ENCODE measurements around the gene STATH.

Gene STATH

GRCh38 chr4:69995526-69996016 lies at the start of gene STATH:
Gene STATH, plus strand, starts transcription at chr4:69995966. Its CDS starts 2,472 bp downstream, at chr4:69998438.
- TF ChIP-seq GATA3 (IDR thresholded peaks at IDR 0.05; ENCODE audit: low read depth, low read length) (no peak), GATA2 (IDR thresholded peaks at IDR 0.05; ENCODE audit: low read depth, low read length) (no peak)

DNA sequence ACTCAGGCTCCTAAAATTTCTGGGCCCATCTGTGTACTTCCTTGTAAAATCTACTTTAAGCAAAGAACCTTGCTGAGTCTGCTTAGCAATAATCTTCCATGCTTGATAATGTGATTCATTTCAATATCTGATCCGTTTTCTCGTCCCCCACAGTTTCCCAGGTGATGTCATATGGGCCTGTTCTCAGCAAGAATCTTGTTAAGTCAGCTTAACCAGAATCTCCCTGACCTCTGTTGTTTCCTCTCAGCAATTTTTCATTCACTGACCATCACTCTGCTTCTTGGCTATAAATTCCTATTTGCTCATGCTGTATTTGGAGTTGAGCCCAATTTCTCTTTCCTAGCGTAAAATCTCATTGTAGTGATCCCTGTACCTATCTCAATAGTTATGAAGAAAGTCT lies 44.2 kb upstream of the STATH start:
- no peak for TF ChIP-seq GATA2 (IDR thresholded peaks at IDR 0.05; ENCODE audit: low read depth, low read length)
- TF ChIP-seq GATA3 (IDR thresholded peaks at IDR 0.05; ENCODE audit: low read depth, low read length): no peak

GRCh38 chr4:69957209-69957608 lies 38.6 kb upstream of the STATH start:
- no peak for TF ChIP-seq GATA3 (IDR thresholded peaks at IDR 0.05; ENCODE audit: low read depth, low read length)
- no peak for TF ChIP-seq GATA2 (IDR thresholded peaks at IDR 0.05; ENCODE audit: low read depth, low read length)

- TF ChIP-seq GATA2 (IDR thresholded peaks at IDR 0.05; ENCODE audit: low read depth, low read length) (no peak), GATA3 (IDR thresholded peaks at IDR 0.05; ENCODE audit: low read depth, low read length) (no peak)
Observed at GRCh38 chr4:69965628-69966027, 30.1 kb upstream of the STATH start, which contains the start of gene CSN2. Gene CSN2, minus strand, starts transcription at chr4:69965728. Its CDS starts 4,733 bp downstream, at chr4:69960995.

DNA sequence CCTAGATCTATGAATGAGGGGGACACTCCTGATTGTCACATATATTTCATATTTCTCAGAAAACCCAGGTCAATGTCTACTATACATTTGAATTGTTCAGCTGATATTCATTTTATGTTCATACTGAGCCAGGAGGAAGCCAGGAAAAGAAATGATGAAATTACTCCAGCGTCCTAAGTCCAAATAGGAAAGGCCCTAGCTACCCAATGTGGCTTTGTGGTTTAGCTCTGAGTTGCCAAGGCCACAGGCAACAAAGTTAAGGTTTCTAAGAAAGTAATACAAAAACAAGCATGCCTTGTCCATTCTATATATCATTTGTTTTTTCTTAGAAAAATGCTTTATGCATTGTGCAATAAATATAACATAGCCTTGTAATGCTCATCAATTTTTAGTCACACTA lies 25.7 kb upstream of the STATH start:
- TF ChIP-seq GATA2 (IDR thresholded peaks at IDR 0.05; ENCODE audit: low read depth, low read length): no peak
- TF ChIP-seq GATA3 (IDR thresholded peaks at IDR 0.05; ENCODE audit: low read depth, low read length): no peak

GRCh38 chr4:69974631-69975030 lies 21.1 kb upstream of the STATH start:
- no peak for TF ChIP-seq GATA2 (IDR thresholded peaks at IDR 0.05; ENCODE audit: low read depth, low read length)
- no peak for TF ChIP-seq GATA3 (IDR thresholded peaks at IDR 0.05; ENCODE audit: low read depth, low read length)

DNA sequence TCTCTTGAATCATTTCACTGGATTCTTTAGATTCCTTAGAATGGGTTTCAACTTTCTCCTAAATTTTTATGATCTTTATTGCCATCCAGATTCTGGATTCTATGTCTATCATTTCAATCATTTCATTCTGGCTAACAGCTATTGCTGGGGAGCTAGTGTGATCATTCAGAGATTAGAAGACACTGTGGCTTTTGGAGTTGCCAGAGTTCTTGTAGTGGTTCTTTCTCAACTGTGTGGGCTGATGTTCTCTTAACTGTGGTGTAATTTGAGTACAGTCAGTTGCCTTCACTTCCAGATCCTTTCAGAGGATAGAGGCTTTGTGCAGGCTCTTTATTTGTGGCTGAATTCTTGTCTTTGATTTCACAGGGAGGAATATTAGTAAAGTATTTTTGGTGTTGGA lies 18.2 kb upstream of the STATH start:
- no peak for TF ChIP-seq GATA3 (IDR thresholded peaks at IDR 0.05; ENCODE audit: low read depth, low read length)
- no peak for TF ChIP-seq GATA2 (IDR thresholded peaks at IDR 0.05; ENCODE audit: low read depth, low read length)

GRCh38 chr4:69984030-69984443 lies 11.7 kb upstream of the STATH start:
- TF ChIP-seq GATA3 (IDR thresholded peaks at IDR 0.05; ENCODE audit: low read depth, low read length) (no peak), GATA2 (IDR thresholded peaks at IDR 0.05; ENCODE audit: low read depth, low read length) (no peak)

DNA sequence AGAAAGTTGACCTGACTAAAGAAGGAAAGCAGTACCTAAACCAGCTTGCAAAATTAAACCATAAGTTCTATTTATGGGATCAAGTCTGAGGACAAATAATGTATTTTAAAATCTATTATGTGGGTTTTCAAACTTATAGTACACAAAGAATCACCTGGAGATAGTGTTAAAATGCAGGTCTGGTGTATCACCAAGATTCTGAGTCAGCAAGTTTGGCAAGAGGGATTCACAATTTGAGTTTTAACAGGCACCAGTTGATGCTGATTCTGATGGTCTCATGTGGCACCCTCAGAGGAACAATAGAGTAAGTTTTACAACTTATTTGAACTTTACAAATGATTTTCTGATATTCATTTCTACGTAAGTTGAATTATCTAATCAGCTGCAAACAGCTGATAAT lies 9.1 kb upstream of the STATH start:
- TF ChIP-seq GATA2 (IDR thresholded peaks at IDR 0.05; ENCODE audit: low read depth, low read length): no peak
- TF ChIP-seq GATA3 (IDR thresholded peaks at IDR 0.05; ENCODE audit: low read depth, low read length): no peak

GRCh38 chr4:69991016-69991415 lies 4.8 kb upstream of the STATH start:
- TF ChIP-seq GATA3 (IDR thresholded peaks at IDR 0.05; ENCODE audit: low read depth, low read length) (no peak), GATA2 (IDR thresholded peaks at IDR 0.05; ENCODE audit: low read depth, low read length) (no peak)

DNA sequence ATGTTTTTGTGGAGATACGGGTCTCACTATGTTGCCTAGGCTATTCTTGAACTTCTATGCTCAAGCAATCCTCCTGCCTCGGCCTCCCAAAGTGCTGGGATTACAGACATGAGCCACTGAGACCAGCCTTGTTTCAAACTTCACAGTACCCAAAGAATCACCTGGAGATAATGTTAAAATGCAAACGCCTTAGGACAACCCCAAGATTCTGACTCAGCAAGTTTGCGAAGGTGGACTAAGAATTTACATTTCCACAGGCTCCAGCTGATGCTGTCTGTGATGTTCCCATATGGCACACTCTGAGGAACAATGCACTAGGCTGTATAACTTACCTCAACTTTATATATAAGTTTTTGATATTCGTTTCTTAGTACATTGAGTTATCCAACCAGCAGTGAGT lies 984 bp upstream of the STATH start:
- TF ChIP-seq GATA2 (IDR thresholded peaks at IDR 0.05; ENCODE audit: low read depth, low read length) (no peak), GATA3 (IDR thresholded peaks at IDR 0.05; ENCODE audit: low read depth, low read length) (no peak)

DNA sequence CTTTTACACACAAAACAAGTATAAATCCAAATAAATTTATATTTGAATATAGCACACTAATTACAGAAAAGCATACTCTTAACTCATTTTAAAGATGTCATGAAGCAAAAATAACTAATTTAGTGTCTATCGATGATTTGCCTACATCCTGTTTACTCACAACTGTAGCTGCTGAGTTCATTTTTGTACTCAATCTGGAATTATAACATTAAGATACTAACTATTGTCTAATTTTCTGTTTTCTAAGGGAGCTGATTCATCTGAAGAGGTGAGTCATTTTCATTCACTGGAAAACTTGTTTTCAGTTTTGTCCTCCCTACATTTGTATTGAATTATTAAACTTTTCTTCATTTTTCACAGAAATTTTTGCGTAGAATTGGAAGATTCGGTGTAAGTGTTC lies 3.7 kb downstream of the STATH start:
- TF ChIP-seq GATA2 (IDR thresholded peaks at IDR 0.05; ENCODE audit: low read depth, low read length) (no peak), GATA3 (IDR thresholded peaks at IDR 0.05; ENCODE audit: low read depth, low read length) (no peak)

GRCh38 chr4:70000711-70001110 lies 4.9 kb downstream of the STATH start:
- no peak for TF ChIP-seq GATA2 (IDR thresholded peaks at IDR 0.05; ENCODE audit: low read depth, low read length)

DNA sequence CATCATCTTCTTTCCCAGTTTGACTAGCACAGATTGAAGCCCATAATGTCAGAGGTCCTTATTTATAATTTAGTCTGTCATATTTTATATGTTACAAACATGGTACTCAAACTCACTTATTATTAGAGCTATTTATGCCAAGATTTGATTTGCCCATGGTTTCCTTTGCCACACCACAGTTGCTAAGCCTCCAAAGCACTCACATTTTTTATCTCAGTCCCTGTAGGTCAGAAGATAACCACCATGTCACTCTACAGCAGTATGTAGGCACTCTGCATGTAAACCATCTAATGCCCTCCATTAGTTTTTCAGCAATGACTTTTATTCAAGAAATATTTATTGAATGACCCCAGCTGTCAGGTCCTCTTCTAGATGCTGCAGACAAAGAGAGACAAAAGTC lies 6.7 kb downstream of the STATH start:
- TF ChIP-seq GATA2 (IDR thresholded peaks at IDR 0.05; ENCODE audit: low read depth, low read length) (no peak), GATA3 (IDR thresholded peaks at IDR 0.05; ENCODE audit: low read depth, low read length) (no peak)

- TF ChIP-seq GATA3 (IDR thresholded peaks at IDR 0.05; ENCODE audit: low read depth, low read length): no peak
- no peak for TF ChIP-seq GATA2 (IDR thresholded peaks at IDR 0.05; ENCODE audit: low read depth, low read length)
Observed at GRCh38 chr4:70008771-70009170, 13.0 kb downstream of the STATH start.

DNA sequence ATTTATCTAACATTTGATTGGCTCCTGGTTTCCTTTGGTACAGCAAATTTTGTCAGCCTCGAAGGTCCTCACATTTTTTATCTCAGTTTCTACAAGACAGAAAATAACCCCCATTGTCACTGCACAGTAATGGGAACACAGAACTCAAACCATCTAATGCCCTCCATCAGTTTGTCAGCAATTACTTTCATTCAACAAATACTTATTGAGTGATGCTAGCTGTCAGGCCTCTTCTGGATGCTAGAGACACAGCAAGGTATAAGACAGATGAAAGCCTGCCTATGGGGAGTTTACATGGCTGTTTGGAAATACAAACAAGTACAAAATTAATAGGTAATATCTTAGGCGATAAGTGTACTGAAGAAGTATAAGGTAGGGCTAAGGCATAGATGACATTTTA lies 27.5 kb downstream of the STATH start:
- TF ChIP-seq GATA2 (IDR thresholded peaks at IDR 0.05; ENCODE audit: low read depth, low read length) (no peak), GATA3 (IDR thresholded peaks at IDR 0.05; ENCODE audit: low read depth, low read length) (no peak)
